ENCODE measurements around the gene SSBP3.

- TF ChIP-seq EGR1 (IDR thresholded peaks at IDR 0.05; ENCODE audit: low read depth in 2 of 2) (no peak), RAD21 (IDR thresholded peaks at IDR 0.05) (no peak), CTCF (IDR thresholded peaks at IDR 0.05; ENCODE audit: low read depth, low read length, missing input control) (no peak), SP1 (IDR thresholded peaks at IDR 0.05) (no peak), ZBTB33 (IDR thresholded peaks at IDR 0.05) (no peak), FOXA2 (IDR thresholded peaks at IDR 0.05) (no peak), YY1 (IDR thresholded peaks at IDR 0.05) (no peak), NR2F2 (IDR thresholded peaks at IDR 0.05) (no peak), FOXA1 (IDR thresholded peaks at IDR 0.05) (no peak), REST (IDR thresholded peaks at IDR 0.05) (no peak), ATF3 (IDR thresholded peaks at IDR 0.05) (no peak), GABPA (IDR thresholded peaks at IDR 0.05 in 1 of 2, conservative IDR thresholded peaks at IDR 0.05 in 1 of 2) (no peak), TAF1 (conservative IDR thresholded peaks at IDR 0.05) (no peak), HNF4A (conservative IDR thresholded peaks at IDR 0.05) (no peak)
Observed at GRCh38 chr1:54403808-54404261, 2.4 kb downstream of the SSBP3 start.

All from liver (tissue), 3 donors.